ENCODE measurements around the gene KCNAB1.

DNA sequence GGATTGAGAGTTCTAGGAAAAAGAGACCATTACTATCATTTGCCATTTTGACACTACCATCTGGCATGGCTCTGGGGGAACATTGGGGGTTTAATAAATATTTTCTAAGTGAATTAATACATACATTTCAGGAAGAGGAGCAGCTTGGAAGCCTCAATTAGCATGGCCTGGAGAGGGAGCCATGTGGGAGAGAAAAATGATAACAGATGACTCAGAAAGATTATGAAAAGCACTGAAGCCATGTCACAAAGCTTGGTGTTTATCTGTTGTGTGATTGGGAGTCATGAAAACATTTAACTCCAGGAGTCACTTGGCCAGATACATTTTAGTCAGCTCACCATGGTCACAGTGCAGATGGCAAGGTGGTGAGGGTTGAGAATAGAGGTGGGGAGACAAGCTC lies 313.5 kb downstream of the KCNAB1 start:
- TF ChIP-seq CTCF (conservative IDR thresholded peaks at IDR 0.05; ENCODE audit: low read depth, low read length) (no peak), EZH2phosphoT487 (IDR thresholded peaks at IDR 0.05; ENCODE audit: borderline replicate concordance, low read length) (no peak)

All from PC-3 (cell line).